Esophagus muscularis mucosa (tissue), 3 donors: Measurements from ENCODE around the gene STXBP3.

ENCODE experiments used
- POLR2A ChIP-seq: fragments of 450-650 bp; IDR thresholded peaks from one replicate; pipeline ENCODE4 v1.6.1; 2017; ENCODE audit warnings: antibody characterized with exemption, moderate library complexity, mild to moderate bottlenecking, low read depth
- POLR2AphosphoS5 ChIP-seq, 2 donors: sonication (generic); formaldehyde crosslinking; IDR thresholded peaks; one replicate each; pipeline ENCODE4 v1.6.1; 2017; ENCODE audit warnings: antibody characterized with exemption in 2 of 2
- TF ChIP-seq, protein P1 (sequence below), 3 experiments: fragments of 200-600 bp in 2 of 3; fragments of 450-650 bp in 1 of 3; sonication (generic) in 2 of 3; IDR thresholded peaks; one replicate each; pipeline ENCODE4 v1.5.1; 2017 to 2019; ENCODE audit warnings: antibody characterized with exemption in 3 of 3, mild to moderate bottlenecking in 2 of 3, moderate library complexity in 1 of 3

DNA sequence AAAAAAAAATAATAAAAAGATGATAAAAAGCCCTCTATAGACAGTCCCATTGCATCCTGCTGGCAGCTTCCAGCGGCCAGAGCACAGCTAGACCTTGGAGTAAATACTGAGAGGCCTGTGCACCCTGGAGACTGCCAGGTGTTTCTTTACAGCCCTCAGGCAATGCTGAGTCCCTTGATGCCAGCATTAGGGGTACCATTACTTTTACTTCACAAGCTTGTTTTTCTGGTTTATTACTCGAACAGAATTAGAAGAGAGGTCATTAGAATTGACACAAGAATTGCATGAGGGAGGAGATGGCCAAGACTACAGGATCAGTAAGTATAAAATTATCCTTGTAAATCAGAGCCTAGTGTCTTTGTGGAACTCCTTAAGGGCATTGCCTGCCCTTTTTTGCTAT lies 66.9 kb downstream of the STXBP3 start:
- TF ChIP-seq POLR2AphosphoS5 (IDR thresholded peaks at IDR 0.05) = no peak
- TF ChIP-seq, protein P1, sequence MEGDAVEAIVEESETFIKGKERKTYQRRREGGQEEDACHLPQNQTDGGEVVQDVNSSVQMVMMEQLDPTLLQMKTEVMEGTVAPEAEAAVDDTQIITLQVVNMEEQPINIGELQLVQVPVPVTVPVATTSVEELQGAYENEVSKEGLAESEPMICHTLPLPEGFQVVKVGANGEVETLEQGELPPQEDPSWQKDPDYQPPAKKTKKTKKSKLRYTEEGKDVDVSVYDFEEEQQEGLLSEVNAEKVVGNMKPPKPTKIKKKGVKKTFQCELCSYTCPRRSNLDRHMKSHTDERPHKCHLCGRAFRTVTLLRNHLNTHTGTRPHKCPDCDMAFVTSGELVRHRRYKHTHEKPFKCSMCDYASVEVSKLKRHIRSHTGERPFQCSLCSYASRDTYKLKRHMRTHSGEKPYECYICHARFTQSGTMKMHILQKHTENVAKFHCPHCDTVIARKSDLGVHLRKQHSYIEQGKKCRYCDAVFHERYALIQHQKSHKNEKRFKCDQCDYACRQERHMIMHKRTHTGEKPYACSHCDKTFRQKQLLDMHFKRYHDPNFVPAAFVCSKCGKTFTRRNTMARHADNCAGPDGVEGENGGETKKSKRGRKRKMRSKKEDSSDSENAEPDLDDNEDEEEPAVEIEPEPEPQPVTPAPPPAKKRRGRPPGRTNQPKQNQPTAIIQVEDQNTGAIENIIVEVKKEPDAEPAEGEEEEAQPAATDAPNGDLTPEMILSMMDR (IDR thresholded peaks at IDR 0.05) = no peak
- TF ChIP-seq POLR2A = no peak
